Upper lobe of left lung (tissue), 6 donors: ENCODE results near the gene ORM1. TPM values are rescaled to one million over a fixed set of nuclear protein-coding genes. Genes with fewer than 3 reads are reported as not detected.

Source experiments
- ATAC-seq, 2 donors: fragments of 200-7000 bp; cut with Tn5 transposase; one replicate each; pipeline ENCODE4 v1.9.1; 2022; ENCODE audit warnings: mild to moderate bottlenecking in 2 of 2, moderate library complexity in 2 of 2; ENCODE audit not compliant: low FRiP score in 2 of 2
- DNase-seq, 2 donors: peaks; one replicate each; pipeline ENCODE4 v3.0.0-alpha.2; 2019 to 2020
- H3K27ac ChIP-seq, 4 donors: fragments of 200-600 bp; sonication (generic); one replicate each; pipeline ENCODE4 v1.5.1; 2016 to 2019
- H3K27me3 ChIP-seq, 4 donors: fragments of 200-600 bp; sonication (generic); one replicate each; pipeline ENCODE4 v1.5.1; 2017 to 2019
- H3K36me3 ChIP-seq, 4 donors: fragments of 200-600 bp; sonication (generic); one replicate each; pipeline ENCODE4 v1.5.1; 2016 to 2019
- H3K4me1 ChIP-seq, 4 donors: fragments of 200-600 bp; sonication (generic); one replicate each; pipeline ENCODE4 v1.5.1; 2018 to 2019
- H3K4me3 ChIP-seq, 4 donors: fragments of 200-600 bp; sonication (generic); one replicate each; pipeline ENCODE4 v1.5.1; 2017 to 2019; ENCODE audit warnings: mild to moderate bottlenecking in 2 of 4, moderate library complexity in 1 of 4
- H3K9me3 ChIP-seq, 4 donors: fragments of 200-600 bp; sonication (generic); one replicate each; pipeline ENCODE4 v1.5.1; 2018 to 2019
- EP300 ChIP-seq, 4 donors: sonication (generic); formaldehyde crosslinking; IDR thresholded peaks; one replicate each; pipeline ENCODE4 v1.5.1; 2017; ENCODE audit warnings: antibody characterized with exemption in 4 of 4, control low read depth in 2 of 4
- POLR2A ChIP-seq, 4 donors: fragments of 450-650 bp; IDR thresholded peaks; one replicate each; pipeline ENCODE4 v1.5.1; 2016 to 2017; ENCODE audit warnings: antibody characterized with exemption in 4 of 4, mild to moderate bottlenecking in 2 of 4
- POLR2AphosphoS5 ChIP-seq, 2 donors: sonication (generic); formaldehyde crosslinking; IDR thresholded peaks; one replicate each; pipeline ENCODE4 v1.5.1; 2017; ENCODE audit warnings: antibody characterized with exemption in 2 of 2
- WGBS, 2 donors: methylation state at CpG; one replicate each; pipeline ENCODE4 v1.1.5; 2017 to 2018; 5-methylcytosine and 5-hydroxymethylcytosine counted together
- total RNA-seq, 6 donors: library from RNA; depleted of rRNA in 4 of 6; stranded (reverse); fragments of >200 nt in 4 of 6; gene quantifications; one replicate each; pipeline versions ENCODE4 v1.1.0 to v1.2.1, GENCODE V29; 2016 to 2021
- TF ChIP-seq, protein P1 (sequence below), 6 experiments: fragments of 450-650 bp in 4 of 6; fragments of 200-600 bp in 2 of 6; sonication (generic) in 2 of 6; IDR thresholded peaks; one replicate each; pipeline ENCODE4 v1.5.1; 2016 to 2019; ENCODE audit warnings: antibody characterized with exemption in 6 of 6
- donor health status: DM: no; HTN: no; CAD: no; lungs with moderate emphysema.
- donor health status: DM: no; HTN: yes; CAD: no; lungs with severe emphysema.

ORM1 gene
- total RNA-seq, 6 donors from 2014 or later = 1.8 to 17.9 (median 12.0) TPM; not detected in 1

DNA sequence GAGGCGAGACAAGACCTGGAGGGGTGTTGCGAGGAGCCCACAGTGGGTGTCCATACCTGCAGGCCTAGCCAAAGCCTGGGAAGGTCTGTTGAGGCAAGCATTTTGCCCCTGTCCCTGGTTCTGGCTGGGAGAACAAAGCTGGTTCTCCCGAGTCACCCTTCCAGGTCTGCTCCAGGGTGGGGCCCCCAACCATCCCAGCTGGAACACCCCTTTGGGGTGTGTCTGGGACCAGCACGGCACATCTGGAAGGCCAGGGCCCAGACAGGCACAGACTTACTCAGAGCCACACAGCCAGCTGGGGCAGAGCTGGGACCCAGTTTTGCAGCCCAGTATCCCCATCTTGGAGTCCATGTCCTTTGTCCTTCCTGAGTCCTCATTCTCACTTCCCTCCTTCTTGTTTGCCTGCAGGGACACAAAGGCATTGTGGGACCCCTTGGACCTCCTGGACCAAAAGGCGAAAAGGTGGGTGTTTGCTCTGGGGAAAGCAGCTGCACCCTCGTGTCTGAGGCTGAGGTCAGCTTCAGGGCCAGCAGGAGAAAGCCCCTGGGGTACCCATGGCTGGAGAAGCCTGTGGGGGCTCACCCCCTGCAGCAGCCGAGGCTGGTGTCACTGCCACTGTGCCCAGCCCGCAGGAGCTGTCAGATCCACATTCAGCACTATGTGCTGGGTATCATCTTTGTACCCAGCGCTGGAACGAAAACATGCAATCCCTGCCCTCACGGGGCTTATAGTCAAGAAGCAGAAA is 38.4 kb upstream of the ORM1 start:
- H3K27ac ChIP-seq = no peak overlapping the region
- 89 to 95% methylated on average over 6 to 11 of the region's 11 CpGs for WGBS, 2 donors
- H3K4me3 ChIP-seq = no peak overlapping the region
- H3K36me3 ChIP-seq = no peaks in the 10 kb centered on the region
- DNase-seq = peak in 1 of 2 donors; percentile 10
- no peaks in the 10 kb centered on the region for H3K4me1 ChIP-seq
- no peaks in the 10 kb centered on the region for H3K27me3 ChIP-seq
- TF ChIP-seq EP300 (IDR thresholded peaks at IDR 0.05) (no peak), POLR2A (IDR thresholded peaks at IDR 0.05) (no peak)
- TF ChIP-seq, protein P1, sequence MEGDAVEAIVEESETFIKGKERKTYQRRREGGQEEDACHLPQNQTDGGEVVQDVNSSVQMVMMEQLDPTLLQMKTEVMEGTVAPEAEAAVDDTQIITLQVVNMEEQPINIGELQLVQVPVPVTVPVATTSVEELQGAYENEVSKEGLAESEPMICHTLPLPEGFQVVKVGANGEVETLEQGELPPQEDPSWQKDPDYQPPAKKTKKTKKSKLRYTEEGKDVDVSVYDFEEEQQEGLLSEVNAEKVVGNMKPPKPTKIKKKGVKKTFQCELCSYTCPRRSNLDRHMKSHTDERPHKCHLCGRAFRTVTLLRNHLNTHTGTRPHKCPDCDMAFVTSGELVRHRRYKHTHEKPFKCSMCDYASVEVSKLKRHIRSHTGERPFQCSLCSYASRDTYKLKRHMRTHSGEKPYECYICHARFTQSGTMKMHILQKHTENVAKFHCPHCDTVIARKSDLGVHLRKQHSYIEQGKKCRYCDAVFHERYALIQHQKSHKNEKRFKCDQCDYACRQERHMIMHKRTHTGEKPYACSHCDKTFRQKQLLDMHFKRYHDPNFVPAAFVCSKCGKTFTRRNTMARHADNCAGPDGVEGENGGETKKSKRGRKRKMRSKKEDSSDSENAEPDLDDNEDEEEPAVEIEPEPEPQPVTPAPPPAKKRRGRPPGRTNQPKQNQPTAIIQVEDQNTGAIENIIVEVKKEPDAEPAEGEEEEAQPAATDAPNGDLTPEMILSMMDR (IDR thresholded peaks at IDR 0.05) = no peak
- no peaks in the 10 kb centered on the region for H3K9me3 ChIP-seq
- ATAC-seq = no peak

DNA sequence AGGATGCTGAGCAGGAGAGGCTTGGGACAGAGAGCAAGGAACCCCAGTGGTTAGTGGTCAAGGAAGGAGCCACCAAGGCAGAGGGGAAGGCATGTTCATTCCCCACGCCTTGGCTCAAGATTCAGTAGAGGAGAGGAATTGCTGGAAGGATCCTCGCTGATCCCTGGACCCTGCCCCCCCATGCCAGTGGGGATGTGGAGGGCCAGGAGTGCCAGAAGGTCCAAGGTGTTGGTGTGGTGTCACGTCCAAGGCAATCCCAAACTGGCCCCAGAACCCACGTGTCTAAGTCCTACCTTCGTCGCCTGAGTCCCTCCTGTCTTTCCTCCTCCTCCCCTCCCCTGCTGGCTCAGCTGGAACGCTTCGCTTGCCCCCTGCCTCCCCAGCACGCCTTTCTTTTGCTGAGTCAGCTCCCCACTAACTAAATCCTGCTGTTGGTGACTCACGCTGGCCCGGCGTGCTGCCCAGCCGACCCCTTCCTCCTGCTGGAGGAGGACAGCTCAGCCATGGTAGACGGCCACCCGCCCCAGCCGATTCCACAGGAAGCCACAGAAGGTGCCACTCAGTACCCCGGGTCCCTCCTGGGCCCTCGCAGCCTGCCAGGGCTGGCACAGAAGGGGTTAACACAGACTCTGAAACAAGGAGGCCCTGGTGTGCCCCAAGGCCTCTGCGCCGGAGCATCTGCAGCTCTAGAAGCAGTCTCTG is 37.6 kb upstream of the ORM1 start:
- peak; percentile 25 to 86 for DNase-seq
- 53 to 55% methylated on average over 19 to 20 of the region's 20 CpGs for WGBS, 2 donors
- TF ChIP-seq, protein P1 (IDR thresholded peaks at IDR 0.05) = no peak
- TF ChIP-seq POLR2A (IDR thresholded peaks at IDR 0.05) (no peak), EP300 (IDR thresholded peaks at IDR 0.05) (no peak), POLR2AphosphoS5 (IDR thresholded peaks at IDR 0.05) (no peak)

DNA sequence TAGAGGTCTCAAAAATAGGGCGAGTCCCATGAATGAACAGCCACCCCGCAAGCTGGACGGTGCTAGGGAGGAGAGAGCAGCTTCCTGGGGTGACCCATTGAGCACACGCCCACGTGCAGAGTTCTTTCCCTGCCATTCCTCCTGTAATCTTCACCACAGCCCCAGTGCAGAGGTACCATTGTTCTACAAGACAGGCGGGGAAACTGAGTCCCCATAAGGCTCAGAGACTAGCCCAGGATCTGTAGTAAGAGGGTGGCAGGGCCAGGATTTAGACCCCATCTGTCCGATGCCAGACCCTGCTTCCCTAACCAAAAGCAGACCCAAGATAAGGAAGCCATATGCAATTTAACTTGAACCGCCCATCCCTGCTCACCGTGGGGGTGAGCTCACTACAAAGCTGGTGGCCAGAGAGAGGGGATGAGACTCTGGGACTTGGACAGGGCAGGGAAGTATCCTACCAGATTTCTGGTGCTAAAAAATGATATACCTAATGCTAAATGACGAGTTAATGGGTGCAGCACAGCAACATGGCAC is 36.7 kb upstream of the ORM1 start:
- H3K4me3 ChIP-seq = no peak overlapping the region
- WGBS, 2 donors = 83 to 88% methylated on average over 10 of the region's 10 CpGs
- H3K27ac ChIP-seq = no peak overlapping the region
- TF ChIP-seq, protein P1 (IDR thresholded peaks at IDR 0.05) = no peak
- TF ChIP-seq POLR2AphosphoS5 (IDR thresholded peaks at IDR 0.05) (no peak), POLR2A (IDR thresholded peaks at IDR 0.05) (no peak), EP300 (IDR thresholded peaks at IDR 0.05) (no peak)
- no peaks in the 10 kb centered on the region for H3K9me3 ChIP-seq
- no peaks in the 10 kb centered on the region for H3K27me3 ChIP-seq
- no peak for ATAC-seq
- H3K36me3 ChIP-seq = no peaks in the 10 kb centered on the region
- no peak for DNase-seq
- H3K4me1 ChIP-seq = no peaks in the 10 kb centered on the region

More for the DNA sequence above, 37.6 kb upstream of the ORM1 start:
- Histone ChIP-seq H3K4me3 (no peak overlapping the region), H3K9me3 (no peaks in the 10 kb centered on the region), H3K27ac (peak overlapping the region in 1 of 4 donors; percentile 0), H3K36me3 (no peaks in the 10 kb centered on the region), H3K4me1 (no peaks in the 10 kb centered on the region), H3K27me3 (no peaks in the 10 kb centered on the region)
- ATAC-seq = no peak

DNA sequence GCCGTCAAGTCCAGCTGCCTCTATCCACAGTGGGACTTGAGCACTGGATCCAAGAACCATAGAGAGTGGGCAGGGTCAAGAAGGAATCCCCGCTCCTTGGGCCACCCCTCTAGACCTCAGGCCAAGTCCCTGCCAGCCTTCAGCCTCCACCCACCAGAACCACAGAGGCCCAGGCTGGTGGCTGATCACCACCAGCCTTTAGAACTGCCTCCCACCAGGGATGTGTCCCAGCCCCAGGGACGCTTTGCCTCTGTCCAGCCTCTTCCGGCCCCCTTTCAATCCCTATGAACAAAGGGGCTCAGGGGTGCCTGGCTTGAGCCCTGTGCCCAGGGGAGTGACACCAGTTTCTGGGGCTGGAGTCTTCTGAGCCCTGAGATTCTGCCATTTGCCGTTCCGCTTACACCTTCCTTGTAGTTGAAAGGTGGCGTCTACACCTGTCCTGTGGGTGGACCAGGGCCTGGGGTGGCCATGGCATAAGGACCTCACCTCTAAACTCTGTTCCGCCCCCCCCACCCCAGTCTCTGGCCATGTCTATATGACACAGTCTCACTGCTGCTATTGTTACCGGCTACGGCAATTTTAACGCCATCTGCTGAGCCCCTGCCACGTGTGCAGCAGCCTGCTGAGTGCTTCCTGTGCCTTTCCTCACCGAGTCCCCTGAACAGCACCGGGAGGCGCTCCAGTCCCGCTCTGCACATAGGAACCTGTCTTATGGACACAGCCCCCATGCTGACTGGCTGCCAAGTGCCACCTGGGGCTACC is 35.7 kb upstream of the ORM1 start:
- Histone ChIP-seq H3K36me3 (no peaks in the 10 kb centered on the region), H3K27ac (no peak overlapping the region), H3K27me3 (no peaks in the 10 kb centered on the region), H3K9me3 (no peaks in the 10 kb centered on the region), H3K4me1 (no peaks in the 10 kb centered on the region), H3K4me3 (no peak overlapping the region)
- TF ChIP-seq EP300 (IDR thresholded peaks at IDR 0.05) = no peak
- TF ChIP-seq, protein P1 (IDR thresholded peaks at IDR 0.05) = no peak
- no peak for TF ChIP-seq POLR2A (IDR thresholded peaks at IDR 0.05)
- no peak for TF ChIP-seq POLR2AphosphoS5 (IDR thresholded peaks at IDR 0.05)
- WGBS, 2 donors = 81 to 95% methylated on average over 4 to 15 of the region's 16 CpGs
- ATAC-seq = no peak
- peak in 1 of 2 donors; percentile 16 for DNase-seq
